ENCODE measurements around the gene DENND6A. TPM values are rescaled to one million over a fixed set of nuclear protein-coding genes. Genes with fewer than 3 reads are reported as not detected.
A peak's percentile ranks its signal among the peaks of the same experiment; 100 is the strongest.

The DENND6A gene
- total and polyA plus RNA-seq, 2 of the 13 experiments (the other 11 are each of a cell fraction or from before 2014, with no cell fraction given), result 9.4 to 11.1 TPM

DNA sequence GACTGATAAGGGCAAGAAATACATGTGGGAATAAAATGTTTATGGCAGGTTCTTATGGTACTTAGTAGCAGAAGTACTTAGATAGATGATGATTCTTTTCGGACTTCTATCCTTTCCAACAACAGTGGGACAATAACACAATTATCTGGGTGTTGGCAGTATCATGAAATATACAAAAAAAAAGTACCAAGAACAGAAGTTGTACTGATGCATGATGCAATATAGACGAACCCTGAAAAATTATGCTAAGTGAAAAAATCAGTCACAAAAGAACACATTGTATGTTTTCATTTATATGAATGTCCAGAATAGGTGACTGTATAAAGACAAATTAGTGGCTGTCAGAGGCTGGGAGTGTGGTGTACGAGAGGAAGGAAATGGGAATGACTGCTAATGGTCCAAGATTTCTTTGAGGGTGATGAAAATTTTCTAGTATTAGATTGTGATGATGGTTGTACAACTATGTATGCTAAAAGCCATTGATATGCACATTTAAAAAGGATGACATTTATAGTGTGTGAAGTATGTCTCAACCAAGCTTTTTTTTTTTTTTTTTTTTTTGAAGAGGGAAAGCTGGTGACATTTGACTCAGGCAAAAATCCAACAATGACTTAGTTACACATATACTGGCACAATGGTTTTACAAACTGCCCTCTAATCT is 116.8 kb downstream of the DENND6A start:
- in situ Hi-C loops (cut with HindIII; ENCODE audit: extremely low pct_ligation_motif_present, low pct_unique_long_range_greater_than_20kb) (no loop called here), intact Hi-C loops (cut with micrococcal nuclease; ENCODE audit: unreplicated experiment) (no loop called here)
- 95% methylated on average over 3 of the region's 3 CpGs for WGBS (ENCODE audit: low lambda C conversion rate)
- DNase-seq (ENCODE audit: low spot score) (no peak), ATAC-seq (no peak), FAIRE-seq (no peak)
- Histone ChIP-seq H3K27me3 (ENCODE audit: control insufficient read depth in 1 of 2, insufficient read depth in 2 of 2, low read length in 2 of 2) (no peaks in the 10 kb centered on the region), H3K4me1 (ENCODE audit: insufficient read depth, low read length) (peaks cover 6% of the 10 kb centered on the region; the same call in 1 of the 2 replicates), H3K27ac (ENCODE audit: extremely low read length, insufficient read depth, low read length) (no peak overlapping the region), H4K20me1 (ENCODE audit: insufficient read depth, low read length) (peaks cover 36% of the 10 kb centered on the region), H3K4me2 (ENCODE audit: low read depth, low read length) (no peak overlapping the region), H3K79me2 (ENCODE audit: insufficient read depth, low read length) (peaks cover 53% of the 10 kb centered on the region), H3K9ac (ENCODE audit: insufficient read depth, low read depth, low read length) (no peak overlapping the region), H3K36me3 (replicated peaks in 1 of 2; ENCODE audit: control insufficient read depth in 1 of 2, insufficient read depth in 2 of 2, low read length in 2 of 2) (peaks cover 6 to 82% of the 10 kb centered on the region in 2 experiments), H3K4me3 (replicated peaks in 1 of 3; ENCODE audit: insufficient read depth in 1 of 3, low read depth in 2 of 3, low read length in 3 of 3) (no peak overlapping the region), H2AFZ (ENCODE audit: low read length) (no peak overlapping the region), H3K9me3 (ENCODE audit: low read length) (no peaks in the 10 kb centered on the region)
- BruUV-seq (replicated peaks), result no TSS peak
- ChIA-PET CTCF (ENCODE audit: low intra/inter-chr PET ratio, low total read pairs) (no interaction called here), POLR2A (no interaction called here)
- TF ChIP-seq, protein P1, sequence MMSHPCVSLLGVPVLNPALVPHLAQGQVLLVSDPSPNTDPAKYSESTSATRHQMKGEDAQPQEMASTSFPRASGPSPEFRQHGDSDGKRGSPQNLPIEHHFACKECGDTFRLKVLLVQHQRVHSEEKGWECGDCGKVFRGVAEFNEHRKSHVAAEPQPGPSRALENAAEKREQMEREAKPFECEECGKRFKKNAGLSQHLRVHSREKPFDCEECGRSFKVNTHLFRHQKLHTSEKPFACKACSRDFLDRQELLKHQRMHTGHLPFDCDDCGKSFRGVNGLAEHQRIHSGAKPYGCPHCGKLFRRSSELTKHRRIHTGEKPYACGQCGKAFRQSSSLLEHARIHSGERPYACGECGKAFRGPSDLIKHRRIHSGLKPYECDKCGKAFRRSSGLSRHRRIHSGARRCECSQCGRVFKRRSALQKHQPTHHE (CRISPR knock-in tag; IDR thresholded peaks at IDR 0.05; ENCODE audit: borderline replicate concordance), result no peak
- TF ChIP-seq ATF7 (IDR thresholded peaks at IDR 0.05) (peak; percentile 30; the same call in 1 of the 2 replicates), ATF7 (CRISPR knock-in tag; IDR thresholded peaks at IDR 0.05) (no peak), ZNF883 (CRISPR knock-in tag; IDR thresholded peaks at IDR 0.05; ENCODE audit: not compliant biosample characterization) (no peak)

Small RNA genes within 50 kb of the gene (small RNA-seq; reads per million reads assigned to genes)
- gene RNU6ATAC26P (ENCODE audit: insufficient read depth in 2 of 3, insufficient read length in 3 of 3, low read depth in 2 of 3, low replicate concordance in 1 of 3), result 0 reads per million in 3 experiments

Other genes with a start within 250 kb of the DENND6A start
- gene DNAH12, start 148.7 kb downstream of the DENND6A start, total RNA-seq (2016; rRNA removed; fragmentation: Illumina TruSeq; extraction: Trizol), result 0.04 and 0.11 TPM in 2 replicates
- 0.08 and 0.11 TPM in 2 replicates for gene DNAH12, start 148.7 kb downstream of the DENND6A start, polyA plus RNA-seq (2011; rRNA removed)
- 17.8 and 20.6 TPM in 2 replicates for gene PDE12, start 136.8 kb downstream of the DENND6A start, total RNA-seq (2016; rRNA removed; fragmentation: Illumina TruSeq; extraction: Trizol)
- gene PDE12, start 136.8 kb downstream of the DENND6A start, polyA plus RNA-seq (2011; rRNA removed), result 8.8 and 9.0 TPM in 2 replicates
- gene ARF4, start 95.7 kb downstream of the DENND6A start, total RNA-seq (2016; rRNA removed; fragmentation: Illumina TruSeq; extraction: Trizol), result 184 and 247 TPM in 2 replicates
- gene ARF4, start 95.7 kb downstream of the DENND6A start, polyA plus RNA-seq (2011; rRNA removed), result 195 and 250 TPM in 2 replicates
- gene SLMAP, start 63.2 kb upstream of the DENND6A start, total RNA-seq (2016; rRNA removed; fragmentation: Illumina TruSeq; extraction: Trizol), result 48.3 and 61.3 TPM in 2 replicates
- gene SLMAP, start 63.2 kb upstream of the DENND6A start, polyA plus RNA-seq (2011; rRNA removed), result 23.2 and 24.0 TPM in 2 replicates